Neuron (in vitro differentiated cells): ENCODE results near the gene GALP.
"Not testable (repeated sequence)": the region's sequence is repeated elsewhere in the genome, so short reads cannot be mapped to it uniquely, and the experiment has no call there.

Experiments used
- H2AFZ ChIP-seq: one replicate; pipeline ENCODE4 v1.6.1; 2013; ENCODE audit warnings: low read depth, mild to moderate bottlenecking, inconsistent platforms, low read length, moderate library complexity
- H3K27me3 ChIP-seq: one replicate; pipeline ENCODE4 v1.6.1; 2013; ENCODE audit warnings: low read length; ENCODE audit not compliant: insufficient read depth
- H3K36me3 ChIP-seq: one replicate; pipeline ENCODE4 v1.6.1; 2013; ENCODE audit warnings: low read length; ENCODE audit not compliant: insufficient read depth
- H3K4me1 ChIP-seq: one replicate; pipeline ENCODE4 v1.6.1; 2013; ENCODE audit warnings: low read length; ENCODE audit not compliant: insufficient read depth
- H3K4me3 ChIP-seq: 2 replicates; pipeline ENCODE4 v1.5.1; 2013; ENCODE audit warnings: mild to moderate bottlenecking, low read length, moderate library complexity
- H3K9me3 ChIP-seq: one replicate; pipeline ENCODE4 v1.6.1; 2013; ENCODE audit warnings: low read length

The GALP gene

GRCh38 chr19:56217039-56217949, 41.5 kb downstream of the GALP start:
- H3K27me3 ChIP-seq: no peaks in the 10 kb centered on the region
- H3K4me1 ChIP-seq: no peaks in the 10 kb centered on the region
- no peak overlapping the region for H2AFZ ChIP-seq
- H3K4me3 ChIP-seq: no peak overlapping the region
- no peaks in the 10 kb centered on the region for H3K36me3 ChIP-seq
- H3K9me3 ChIP-seq: peaks cover 4% of the 10 kb centered on the region

GRCh38 chr19:56218961-56219360, 43.2 kb downstream of the GALP start:
- H3K9me3 ChIP-seq: peaks cover 7% of the 10 kb centered on the region
- H3K4me3 ChIP-seq: no peak overlapping the region
- H3K27me3 ChIP-seq: no peaks in the 10 kb centered on the region
- no peaks in the 10 kb centered on the region for H3K36me3 ChIP-seq
- no peak overlapping the region for H2AFZ ChIP-seq
- H3K4me1 ChIP-seq: no peaks in the 10 kb centered on the region

- not testable (repeated sequence) for H3K9me3 ChIP-seq, H3K36me3 ChIP-seq, H3K4me1 ChIP-seq, H3K4me3 ChIP-seq, H2AFZ ChIP-seq, H3K27me3 ChIP-seq
Observed at GRCh38 chr19:56221442-56221841, 45.6 kb downstream of the GALP start.

GRCh38 chr19:56221851-56222250, 46.0 kb downstream of the GALP start:
- peaks cover 7% of the 10 kb centered on the region for H3K9me3 ChIP-seq

GRCh38 chr19:56222901-56223300, 47.1 kb downstream of the GALP start:
- no peak overlapping the region for H3K4me3 ChIP-seq
- peaks cover 4% of the 10 kb centered on the region for H3K9me3 ChIP-seq
- H3K27me3 ChIP-seq: no peaks in the 10 kb centered on the region
- H3K36me3 ChIP-seq: no peaks in the 10 kb centered on the region
- no peaks in the 10 kb centered on the region for H3K4me1 ChIP-seq
- H2AFZ ChIP-seq: no peak overlapping the region

More at GRCh38 chr19:56221851-56222250, 46.0 kb downstream of the GALP start:
- Histone ChIP-seq H3K4me1 (no peaks in the 10 kb centered on the region), H3K4me3 (no peak overlapping the region), H2AFZ (no peak overlapping the region), H3K27me3 (no peaks in the 10 kb centered on the region), H3K36me3 (no peaks in the 10 kb centered on the region)

- no peak overlapping the region for H2AFZ ChIP-seq
- H3K36me3 ChIP-seq: no peaks in the 10 kb centered on the region
- H3K4me1 ChIP-seq: no peaks in the 10 kb centered on the region
- no peak overlapping the region for H3K4me3 ChIP-seq
- no peaks in the 10 kb centered on the region for H3K27me3 ChIP-seq
- H3K9me3 ChIP-seq: peaks cover 4% of the 10 kb centered on the region
Observed at GRCh38 chr19:56223481-56223880, 47.7 kb downstream of the GALP start.
